ENCODE data around the gene ERGIC1. TPM values are rescaled to one million over a fixed set of nuclear protein-coding genes. Genes with fewer than 3 reads are reported as not detected.

ERGIC1 gene
- total RNA-seq, 1 experiment from 2014 or later: 89.8 TPM

- CTCF ChIA-PET: interaction anchor here (1.4 kb wide), 1 partner anchor 19 kb away, joined by 4 read pairs; no protein-coding TSS in a partner anchor
- Mint-ChIP-seq H3K4me3 (no peak overlapping the region), H3K4me1 (peaks cover 3% of the 10 kb centered on the region; the same call in 1 of the 2 replicates), H3K9me3 (no peaks in the 10 kb centered on the region), H3K27me3 (ENCODE audit: low read depth) (no peaks in the 10 kb centered on the region), H3K27ac (no peak overlapping the region), H3K36me3 (peaks cover 52% of the 10 kb centered on the region)
- POLR2A ChIA-PET: interaction anchor here (0.6 kb wide), 1 partner anchor 16 kb away, joined by 4 read pairs; no protein-coding TSS in a partner anchor
- no peak for ATAC-seq
- no peak for DNase-seq (ENCODE audit: low spot score)
- TF ChIP-seq ZNF317 (CRISPR knock-in tag; IDR thresholded peaks at IDR 0.05; ENCODE audit: borderline replicate concordance, low read depth) (no peak), E2F4 (CRISPR knock-in tag; IDR thresholded peaks at IDR 0.05; ENCODE audit: borderline replicate concordance, low read depth) (no peak), FOXP1 (CRISPR knock-in tag; IDR thresholded peaks at IDR 0.05; ENCODE audit: borderline replicate concordance) (no peak), GRHL2 (CRISPR knock-in tag; IDR thresholded peaks at IDR 0.05; ENCODE audit: insufficient replicate concordance, severe bottlenecking) (no peak), E2F1 (CRISPR knock-in tag; IDR thresholded peaks at IDR 0.05) (no peak), IRF1 (CRISPR knock-in tag; IDR thresholded peaks at IDR 0.05) (no peak), NR2C2 (CRISPR knock-in tag; IDR thresholded peaks at IDR 0.05) (no peak)
Measured at GRCh38 chr5:172913117-172913850, 79.2 kb downstream of the ERGIC1 start.

- Mint-ChIP-seq H3K4me1 (no peaks in the 10 kb centered on the region), H3K27me3 (ENCODE audit: low read depth) (no peaks in the 10 kb centered on the region), H3K36me3 (peaks cover 46% of the 10 kb centered on the region), H3K27ac (no peak overlapping the region), H3K9me3 (no peaks in the 10 kb centered on the region), H3K4me3 (no peak overlapping the region)
- ATAC-seq: no peak
- CTCF ChIA-PET: interaction anchor here (0.7 kb wide), 1 partner anchor 200 kb away, joined by 3 read pairs; no protein-coding TSS in a partner anchor
- TF ChIP-seq PREB (CRISPR knock-in tag; IDR thresholded peaks at IDR 0.05; ENCODE audit: borderline replicate concordance): no peak
- TF ChIP-seq EMX1 (CRISPR knock-in tag; IDR thresholded peaks at IDR 0.05): no peak
- no peak for TF ChIP-seq RORB (CRISPR knock-in tag; IDR thresholded peaks at IDR 0.05)
- no peak for TF ChIP-seq ZBTB43 (CRISPR knock-in tag; IDR thresholded peaks at IDR 0.05)
- no peak for TF ChIP-seq FOXP4 (CRISPR knock-in tag; IDR thresholded peaks at IDR 0.05)
- POLR2A ChIA-PET: no interaction called here
- DNase-seq (ENCODE audit: low spot score): no peak
Measured at GRCh38 chr5:172915514-172915913, 81.5 kb downstream of the ERGIC1 start.
